GM18505 (cell line): ENCODE results near the gene GBGT1.
"Not testable (repeated sequence)": the region's sequence is repeated elsewhere in the genome, so short reads cannot be mapped to it uniquely, and the experiment has no call there.

Experiments used
- ATAC-seq: cut with Tn5 transposase; IDR thresholded peaks from one replicate; pipeline ENCODE4 v1.9.1; 2021; ENCODE audit not compliant: unreplicated experiment
- POLR2A ChIP-seq: IDR thresholded peaks from 4 replicates; pipeline ENCODE4 v1.6.1; 2011; ENCODE audit warnings: borderline replicate concordance; ENCODE audit not compliant: insufficient read depth, insufficient read length; ENCODE audit errors: extremely low read depth

Gene GBGT1

DNA sequence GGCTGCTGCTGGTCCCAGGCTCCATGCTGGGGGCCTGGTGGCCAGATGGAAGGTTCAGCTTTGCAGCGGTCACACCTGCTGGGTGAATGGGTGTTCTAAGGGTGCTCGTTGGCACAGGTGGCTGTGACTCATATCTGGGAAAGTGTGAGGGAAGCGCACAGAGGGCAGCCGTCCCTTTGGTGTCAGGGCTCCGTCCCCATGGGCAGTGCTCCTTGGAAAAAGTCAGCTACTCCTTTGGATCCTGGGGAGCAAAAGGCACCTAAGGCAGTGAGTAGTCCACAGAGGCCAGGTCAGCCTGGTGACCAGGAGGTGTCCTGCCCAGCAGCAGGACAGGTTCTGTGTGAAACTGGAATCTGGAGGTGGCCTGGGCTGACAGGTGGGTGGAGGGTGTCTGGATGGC, 18.4 kb upstream of the GBGT1 start:
- ATAC-seq = no peak
- no peak for TF ChIP-seq POLR2A

DNA sequence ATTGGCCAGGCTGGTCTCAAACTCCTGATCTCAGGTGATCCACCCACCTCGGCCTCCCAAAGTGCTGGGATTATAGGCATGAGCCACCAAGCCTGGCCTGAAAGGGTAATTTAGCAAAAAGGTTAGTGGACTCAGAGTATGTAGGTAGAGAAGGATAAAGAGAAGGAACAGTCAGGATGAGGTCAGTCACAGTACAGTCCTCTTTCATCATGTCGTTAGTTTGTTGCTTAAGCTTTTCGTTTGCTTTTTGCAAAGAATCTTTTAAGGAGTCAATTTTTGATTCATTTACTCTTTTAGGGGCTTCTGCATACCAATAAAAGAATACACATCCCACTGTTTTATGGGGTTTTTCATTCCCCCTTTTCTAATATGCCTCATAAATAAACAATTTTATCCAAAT, 17.8 kb upstream of the GBGT1 start:
- no peak for TF ChIP-seq POLR2A
- ATAC-seq = no peak

DNA sequence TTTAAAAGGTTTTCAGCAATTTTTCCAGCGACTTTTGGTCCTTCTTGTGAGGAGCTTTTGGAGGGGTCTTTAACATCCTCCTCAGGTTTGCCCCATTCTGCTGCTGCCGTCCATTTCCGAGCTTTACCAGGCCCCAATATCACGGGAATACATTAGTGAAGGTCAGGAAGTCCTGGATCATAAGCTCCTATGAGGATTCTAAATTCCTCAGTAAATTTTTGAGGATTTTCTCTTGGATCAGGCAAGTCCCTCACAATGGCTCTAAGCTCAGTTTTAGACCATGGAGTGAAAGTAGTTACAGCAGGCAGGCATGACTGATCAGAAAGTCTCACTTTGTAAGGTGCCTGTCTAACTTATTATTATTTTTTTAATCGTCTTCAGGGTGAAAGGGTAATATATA, 17.2 kb upstream of the GBGT1 start:
- ATAC-seq = no peak
- TF ChIP-seq POLR2A = no peak

DNA sequence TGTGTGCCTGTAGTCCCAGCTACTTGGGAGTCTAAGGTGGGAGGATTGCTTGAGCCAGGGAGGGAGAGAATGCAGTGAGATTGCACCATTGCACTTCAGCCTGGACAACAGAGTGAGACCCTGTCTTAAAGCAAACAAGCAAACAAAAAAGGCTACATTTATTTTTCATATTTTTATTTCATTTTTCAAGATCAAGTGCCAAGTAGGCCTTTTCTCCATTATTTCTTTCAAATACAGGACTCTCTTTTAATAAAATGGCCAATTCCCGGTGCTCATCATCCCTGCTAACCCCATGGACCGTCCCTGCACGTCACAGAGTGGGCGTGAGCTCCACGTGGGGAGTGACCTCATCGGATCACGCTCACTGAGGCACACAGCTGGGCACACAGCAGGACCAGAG, 9.3 kb upstream of the GBGT1 start:
- ATAC-seq = no peak
- TF ChIP-seq POLR2A = no peak

DNA sequence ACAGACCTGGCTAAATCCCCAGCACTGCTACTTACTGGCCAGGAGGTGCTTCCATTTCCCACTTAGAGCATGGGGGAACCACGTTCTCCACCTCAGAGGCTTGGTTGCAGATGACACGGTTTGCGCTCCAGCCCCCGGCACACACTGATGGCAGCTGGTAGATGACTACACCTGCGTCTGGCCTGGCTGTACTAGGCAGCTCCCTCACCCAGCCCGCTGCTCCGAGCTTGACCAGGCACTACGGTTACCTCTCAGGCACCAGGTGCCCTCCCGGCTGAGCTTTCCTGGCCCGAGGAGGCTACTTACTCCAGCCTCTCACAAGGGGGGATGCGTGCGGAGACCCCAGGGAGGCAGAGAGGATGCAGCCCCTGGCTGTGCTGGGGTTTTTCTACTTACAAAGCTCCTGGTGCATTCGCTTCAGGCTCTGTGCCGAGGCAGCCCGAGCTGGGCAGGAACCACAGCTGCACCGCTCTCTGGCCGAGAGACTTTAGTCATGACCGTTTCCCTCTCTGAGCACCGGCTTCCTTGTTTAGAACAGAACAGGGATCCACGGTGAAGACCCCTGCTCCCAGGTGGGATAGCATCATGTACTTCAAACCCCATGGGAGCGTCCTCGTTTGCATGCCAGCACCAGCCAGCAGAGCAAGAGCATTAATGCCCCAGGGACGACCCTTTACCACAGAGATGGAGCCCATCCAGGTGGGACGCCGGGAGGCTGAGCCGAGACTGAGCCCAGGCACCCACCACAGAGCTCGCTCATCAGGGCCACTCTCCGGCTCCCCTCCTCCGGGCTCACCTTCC, 7.6 kb upstream of the GBGT1 start:
- no peak for ATAC-seq

DNA sequence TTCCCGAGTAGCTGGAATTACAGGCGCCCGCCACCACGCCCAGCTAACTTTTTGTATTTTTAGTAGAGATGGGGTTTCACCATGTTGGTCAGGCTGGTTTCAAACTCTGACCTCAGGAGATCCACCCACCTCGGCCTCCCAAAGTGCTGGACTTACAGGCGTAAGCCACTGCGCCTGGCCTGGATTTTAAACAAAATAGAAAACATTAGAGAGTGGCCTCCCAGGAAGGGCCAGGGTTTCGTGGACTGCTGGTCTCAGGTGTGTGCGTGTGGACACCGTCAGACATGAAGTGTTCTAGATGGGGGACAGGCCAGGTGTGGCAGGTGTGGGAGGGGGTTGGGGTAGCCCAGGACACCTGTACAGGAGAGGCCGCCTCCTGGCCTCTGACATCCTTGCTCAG, 7.0 kb upstream of the GBGT1 start:
- no peak for ATAC-seq
- TF ChIP-seq POLR2A = no peak

More for the DNA sequence above, 7.6 kb upstream of the GBGT1 start:
- no peak for TF ChIP-seq POLR2A

DNA sequence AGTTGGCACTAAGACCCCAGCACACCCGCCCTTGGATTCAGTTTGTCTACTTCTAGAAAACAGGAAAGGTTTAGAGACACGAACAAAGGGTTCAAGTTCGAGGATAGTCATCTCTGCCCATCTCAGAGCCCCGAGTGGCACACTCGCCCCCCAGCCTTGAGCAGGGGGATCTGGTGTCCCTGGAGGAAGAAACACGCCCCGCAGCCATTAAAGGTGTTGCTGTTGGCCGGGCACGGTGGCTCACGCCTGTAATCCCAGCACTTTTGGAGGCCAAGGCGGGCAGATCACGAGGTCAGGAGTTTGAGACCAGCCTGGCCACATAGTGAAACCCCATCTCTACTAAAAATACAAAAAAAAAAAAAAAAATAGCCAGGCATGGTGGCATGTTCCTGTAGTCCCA, 6.0 kb upstream of the GBGT1 start:
- ATAC-seq = not testable (repeated sequence)

DNA sequence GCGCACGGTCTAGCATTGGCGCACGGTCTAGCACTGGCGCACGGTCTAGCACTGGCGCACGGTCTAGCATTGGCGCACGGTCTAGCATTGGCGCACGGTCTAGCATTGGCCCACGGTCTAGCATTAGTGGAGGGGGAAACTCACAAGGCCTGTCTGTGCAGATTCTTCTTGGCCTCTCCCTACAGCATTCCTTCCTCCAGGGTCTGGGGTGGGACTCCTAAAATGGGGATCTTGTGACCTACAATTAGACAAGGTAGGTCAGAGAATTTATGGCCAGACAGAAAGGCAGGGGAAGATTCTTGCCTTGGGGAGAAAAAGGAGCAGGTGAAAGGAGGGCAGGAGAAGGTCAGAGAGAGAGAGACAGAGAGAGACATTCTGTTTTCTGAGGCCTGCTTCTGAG, 5.4 kb upstream of the GBGT1 start:
- no peak for TF ChIP-seq POLR2A
- no peak for ATAC-seq

DNA sequence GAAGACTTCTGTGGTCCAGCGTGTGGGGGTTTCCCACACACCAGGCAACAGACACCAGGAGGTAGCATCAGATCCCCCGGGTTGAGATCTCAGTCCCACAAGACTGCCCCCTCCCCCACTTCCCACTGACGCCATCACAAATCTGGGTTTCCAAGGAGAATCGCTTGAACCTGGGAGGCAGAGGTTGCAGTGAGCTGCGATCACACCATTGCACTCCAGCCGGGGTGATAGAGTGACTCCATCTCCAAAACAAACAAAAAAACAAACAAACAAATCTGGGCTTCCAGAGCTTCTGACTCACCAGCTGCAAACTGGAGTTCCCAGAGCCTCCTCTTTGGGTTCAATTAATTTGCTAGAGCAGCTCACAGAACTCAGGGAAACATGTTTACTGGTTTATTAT, 4.7 kb upstream of the GBGT1 start:
- TF ChIP-seq POLR2A = no peak
- no peak for ATAC-seq

DNA sequence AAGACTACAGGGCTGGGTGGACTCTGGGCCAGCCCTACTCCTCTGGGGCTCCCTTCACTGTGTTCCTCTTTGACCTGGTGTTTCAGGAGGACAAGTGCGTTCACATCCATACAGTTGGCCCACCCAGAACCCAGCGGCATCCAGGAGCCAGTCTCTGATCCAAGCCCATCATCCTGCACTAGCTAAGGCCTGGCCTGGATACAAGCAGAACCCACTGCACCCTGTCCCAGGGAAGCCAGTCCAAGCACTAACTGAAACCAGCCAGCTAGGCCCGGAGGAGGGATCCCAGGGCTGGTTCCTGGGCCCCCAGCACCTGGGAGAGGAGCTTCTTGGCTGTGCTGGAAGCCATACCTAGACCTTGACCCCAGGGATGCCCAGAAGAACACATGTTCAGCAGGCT, 4.1 kb upstream of the GBGT1 start:
- TF ChIP-seq POLR2A = no peak

DNA sequence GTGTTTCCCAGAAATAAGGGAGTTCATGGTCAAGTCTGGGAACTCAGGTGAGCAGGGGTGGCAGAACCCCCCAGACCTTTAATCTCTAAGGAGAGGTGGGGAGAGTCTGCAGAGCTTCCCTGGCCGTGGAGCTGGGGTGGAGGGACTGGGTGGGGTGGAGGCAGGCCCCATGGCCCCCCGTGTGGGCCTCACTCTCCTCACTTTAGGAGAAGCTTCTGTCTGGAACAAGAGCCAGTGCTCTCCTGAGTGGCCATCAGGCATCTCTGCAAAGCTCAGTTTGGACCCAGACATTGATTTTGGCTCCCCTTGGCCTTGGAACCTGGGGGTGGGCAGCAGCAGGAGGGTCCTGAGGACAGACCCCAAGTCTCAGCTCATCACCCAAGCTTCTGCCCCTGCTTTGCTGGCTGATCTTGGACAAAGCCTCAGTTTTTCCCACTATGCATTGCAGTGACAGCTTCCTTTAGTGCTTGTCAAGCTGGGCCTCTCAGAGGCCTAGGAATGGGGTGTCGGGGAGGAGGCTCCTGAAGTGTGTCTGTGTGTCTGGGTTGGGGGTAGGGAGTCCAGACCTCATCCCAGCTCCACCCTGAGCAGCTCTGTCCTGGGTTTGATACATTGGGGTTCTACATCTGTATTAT, 3.5 kb upstream of the GBGT1 start:
- no peak for TF ChIP-seq POLR2A
- no peak for ATAC-seq

More for the DNA sequence above, 4.1 kb upstream of the GBGT1 start:
- ATAC-seq = no peak

DNA sequence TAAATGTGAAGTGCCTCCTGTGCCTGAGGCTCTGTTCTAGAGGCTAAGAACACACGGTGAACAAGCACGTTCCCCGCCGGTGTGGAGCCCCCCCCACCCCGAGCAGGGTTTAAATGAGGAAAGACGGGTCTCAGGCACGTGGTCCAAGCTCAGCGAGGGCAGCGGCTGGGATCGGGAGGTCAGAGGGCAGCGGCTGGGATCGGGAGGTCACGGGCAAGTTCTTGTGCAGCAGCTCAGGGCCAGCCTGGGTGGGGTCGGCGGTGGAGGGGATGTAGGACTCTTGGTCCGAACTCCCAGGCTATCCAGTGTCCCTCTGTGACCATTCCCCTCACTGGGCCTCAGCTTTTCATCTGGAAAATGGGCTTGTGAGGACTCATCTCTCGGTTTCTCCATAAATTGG, 2.7 kb upstream of the GBGT1 start:
- TF ChIP-seq POLR2A = no peak
- no peak for ATAC-seq

DNA sequence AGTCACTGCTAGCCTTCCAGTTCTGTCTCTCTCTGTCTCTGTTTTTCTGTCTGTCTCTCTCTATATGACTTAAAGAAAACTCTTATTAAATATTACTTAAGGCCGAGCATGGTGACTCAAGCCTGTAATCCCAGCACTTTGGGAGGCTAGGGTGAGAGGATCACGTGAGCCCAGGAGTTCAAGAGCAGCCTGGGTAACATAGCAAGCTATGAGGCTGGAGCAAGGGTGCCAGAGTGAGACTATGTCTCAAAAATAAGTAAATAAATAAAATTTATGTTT, 1.7 kb upstream of the GBGT1 start:
- no peak for ATAC-seq
- no peak for TF ChIP-seq POLR2A

DNA sequence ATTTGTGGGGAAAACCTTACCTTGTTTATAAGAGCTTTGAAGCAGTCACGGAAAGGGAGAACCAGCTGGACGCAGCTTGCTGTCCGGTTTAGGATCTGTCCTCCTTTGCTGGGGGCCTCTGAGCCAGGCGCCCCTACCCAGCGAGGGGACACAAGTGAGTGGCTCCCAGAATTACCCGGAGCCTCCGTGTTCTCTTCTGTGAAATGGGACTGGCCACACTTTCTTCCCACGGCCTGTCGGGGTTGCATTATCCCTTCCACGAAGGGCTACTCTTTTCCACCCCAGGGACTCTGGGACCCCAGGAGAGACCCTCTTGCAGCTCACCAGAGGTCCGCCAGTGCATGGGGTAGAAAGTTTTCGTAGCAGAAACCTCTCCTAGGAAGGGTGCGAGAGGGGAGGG, 477 bp upstream of the GBGT1 start:
- no peak for TF ChIP-seq POLR2A
- ATAC-seq = no peak
